T1000 (cell line): ENCODE results near the gene SCAF4.
"Not testable (repeated sequence)": the region's sequence is repeated elsewhere in the genome, so short reads cannot be mapped to it uniquely, and the experiment has no call there.

Experiments used
- DNase-seq: peaks from one replicate; lab custom pipeline; 2025; ENCODE audit warnings: mixed read lengths; lab: John Stamatoyannopoulos, UW

SCAF4 gene, protein sequence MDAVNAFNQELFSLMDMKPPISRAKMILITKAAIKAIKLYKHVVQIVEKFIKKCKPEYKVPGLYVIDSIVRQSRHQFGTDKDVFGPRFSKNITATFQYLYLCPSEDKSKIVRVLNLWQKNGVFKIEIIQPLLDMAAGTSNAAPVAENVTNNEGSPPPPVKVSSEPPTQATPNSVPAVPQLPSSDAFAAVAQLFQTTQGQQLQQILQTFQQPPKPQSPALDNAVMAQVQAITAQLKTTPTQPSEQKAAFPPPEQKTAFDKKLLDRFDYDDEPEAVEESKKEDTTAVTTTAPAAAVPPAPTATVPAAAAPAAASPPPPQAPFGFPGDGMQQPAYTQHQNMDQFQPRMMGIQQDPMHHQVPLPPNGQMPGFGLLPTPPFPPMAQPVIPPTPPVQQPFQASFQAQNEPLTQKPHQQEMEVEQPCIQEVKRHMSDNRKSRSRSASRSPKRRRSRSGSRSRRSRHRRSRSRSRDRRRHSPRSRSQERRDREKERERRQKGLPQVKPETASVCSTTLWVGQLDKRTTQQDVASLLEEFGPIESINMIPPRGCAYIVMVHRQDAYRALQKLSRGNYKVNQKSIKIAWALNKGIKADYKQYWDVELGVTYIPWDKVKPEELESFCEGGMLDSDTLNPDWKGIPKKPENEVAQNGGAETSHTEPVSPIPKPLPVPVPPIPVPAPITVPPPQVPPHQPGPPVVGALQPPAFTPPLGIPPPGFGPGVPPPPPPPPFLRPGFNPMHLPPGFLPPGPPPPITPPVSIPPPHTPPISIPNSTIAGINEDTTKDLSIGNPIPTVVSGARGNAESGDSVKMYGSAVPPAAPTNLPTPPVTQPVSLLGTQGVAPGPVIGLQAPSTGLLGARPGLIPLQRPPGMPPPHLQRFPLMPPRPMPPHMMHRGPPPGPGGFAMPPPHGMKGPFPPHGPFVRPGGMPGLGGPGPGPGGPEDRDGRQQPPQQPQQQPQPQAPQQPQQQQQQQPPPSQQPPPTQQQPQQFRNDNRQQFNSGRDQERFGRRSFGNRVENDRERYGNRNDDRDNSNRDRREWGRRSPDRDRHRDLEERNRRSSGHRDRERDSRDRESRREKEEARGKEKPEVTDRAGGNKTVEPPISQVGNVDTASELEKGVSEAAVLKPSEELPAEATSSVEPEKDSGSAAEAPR

GRCh38 chr21:31731857-31732596 is at the start of gene SCAF4:
TSS of gene SCAF4 (minus strand) at chr21:31732118. CDS start at chr21:31731692, 426 bp downstream.
- peak; percentile 92 for DNase-seq

DNA sequence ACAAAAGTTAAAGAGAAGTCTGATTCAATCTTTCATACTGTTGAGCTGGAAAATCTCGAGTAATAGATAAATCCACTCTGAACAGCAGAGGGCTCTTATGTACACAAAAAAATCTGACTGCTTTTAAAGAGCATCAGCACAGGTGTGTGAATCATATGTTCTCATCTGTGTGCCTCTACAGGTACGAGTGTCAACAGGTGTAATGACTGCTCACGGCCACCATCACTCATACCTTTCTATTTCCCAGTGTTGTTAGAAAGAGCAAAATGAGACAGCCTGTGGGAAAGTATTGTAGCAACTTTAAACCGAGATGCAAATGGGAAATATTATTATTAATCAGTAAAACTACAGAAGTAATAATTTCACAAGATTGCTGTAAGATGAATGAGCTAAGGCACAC is 49.0 kb upstream of the SCAF4 start:
- DNase-seq, result no peak

- no peak for DNase-seq
Measured at GRCh38 chr21:31778546-31778945, 46.6 kb upstream of the SCAF4 start.

- DNase-seq, result no peak
Measured at GRCh38 chr21:31777857-31778256, 45.9 kb upstream of the SCAF4 start.

GRCh38 chr21:31774031-31774430 is 42.1 kb upstream of the SCAF4 start:
- no peak for DNase-seq

DNA sequence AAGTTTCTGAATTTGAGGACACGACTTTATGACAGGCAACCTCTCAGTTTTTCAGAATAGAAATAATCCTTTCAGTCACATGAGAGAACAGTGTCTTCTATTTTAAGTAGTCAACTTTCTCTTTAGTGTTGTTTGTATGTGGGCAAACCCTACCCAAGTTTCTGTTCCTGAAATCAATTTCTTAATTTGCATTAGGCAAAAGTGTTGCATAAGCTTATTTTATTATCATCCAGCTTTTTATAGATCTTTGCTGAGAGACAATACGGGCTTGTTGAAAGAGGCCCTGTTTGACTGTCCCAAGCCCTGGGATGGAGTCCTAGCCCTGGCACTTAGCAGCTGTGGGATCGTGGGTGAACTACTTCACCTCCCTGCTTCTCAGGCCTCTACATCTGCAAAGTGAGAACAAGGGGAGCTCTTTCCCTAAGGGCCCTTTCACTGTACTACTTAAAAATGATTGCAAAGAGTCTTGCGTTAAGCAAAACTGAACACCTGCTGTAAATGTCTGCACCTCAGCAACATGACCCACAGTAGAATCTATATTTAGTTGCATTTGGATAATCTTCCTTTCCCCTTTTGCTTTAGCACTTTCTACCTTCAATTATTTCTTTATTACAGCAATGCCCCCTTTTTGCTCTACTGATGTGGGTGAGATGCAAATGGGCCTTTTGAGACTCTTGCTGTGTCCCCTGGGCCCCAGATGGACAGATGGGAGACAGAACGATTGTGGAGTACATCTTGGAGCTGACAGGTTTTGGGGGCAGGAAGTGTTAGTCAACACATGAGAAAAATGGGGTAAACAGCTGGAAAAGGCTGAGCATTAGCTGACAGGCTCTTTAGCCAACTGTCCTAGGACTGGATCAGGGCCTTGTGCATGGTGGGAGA is 41.0 kb upstream of the SCAF4 start:
- DNase-seq, result no peak

- DNase-seq, result no peak
Measured at GRCh38 chr21:31771685-31772084, 39.8 kb upstream of the SCAF4 start.

- no peak for DNase-seq
Measured at GRCh38 chr21:31768710-31769109, 36.8 kb upstream of the SCAF4 start.

DNA sequence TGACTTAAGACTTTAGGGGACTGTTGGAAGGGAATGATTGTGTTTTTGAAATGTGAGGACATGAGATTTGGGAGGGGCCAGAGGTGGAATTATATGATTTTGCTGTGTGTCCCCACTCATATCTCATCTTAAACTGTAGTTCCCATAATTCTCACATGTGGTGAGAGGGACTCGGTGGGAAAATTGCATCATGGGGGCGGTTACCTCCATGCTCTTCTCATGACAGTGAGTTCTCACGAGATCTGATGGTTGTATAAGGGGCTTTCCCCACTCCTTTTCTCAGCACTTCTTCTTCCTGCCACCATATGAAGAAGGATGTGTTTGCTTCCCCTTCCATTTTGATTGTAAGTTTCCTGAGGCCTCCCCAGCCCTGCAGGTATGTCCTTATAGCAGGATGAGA is 35.0 kb upstream of the SCAF4 start:
- no peak for DNase-seq

DNA sequence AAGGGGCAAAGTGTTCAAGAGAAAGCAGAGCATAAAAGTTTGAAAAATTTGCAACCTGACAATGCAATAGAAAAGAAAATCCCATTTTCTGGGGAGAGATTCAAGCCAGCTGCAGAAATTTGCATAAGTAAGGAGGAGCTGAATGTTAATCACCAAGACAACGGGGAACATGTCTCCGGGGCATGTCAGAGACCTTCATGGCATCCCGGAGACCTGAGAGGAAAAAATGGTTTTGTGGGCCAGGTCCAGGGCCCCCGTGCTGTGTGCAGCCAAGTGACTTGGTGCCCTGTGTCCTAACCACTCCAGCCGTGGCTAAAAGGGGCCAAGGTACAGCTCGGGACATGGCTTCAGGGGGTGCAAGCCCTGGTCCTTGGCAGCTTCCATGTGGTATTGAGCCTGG is 33.9 kb upstream of the SCAF4 start:
- DNase-seq, result not testable (repeated sequence)

- no peak for DNase-seq
Measured at GRCh38 chr21:31760931-31761330, 29.0 kb upstream of the SCAF4 start.

DNA sequence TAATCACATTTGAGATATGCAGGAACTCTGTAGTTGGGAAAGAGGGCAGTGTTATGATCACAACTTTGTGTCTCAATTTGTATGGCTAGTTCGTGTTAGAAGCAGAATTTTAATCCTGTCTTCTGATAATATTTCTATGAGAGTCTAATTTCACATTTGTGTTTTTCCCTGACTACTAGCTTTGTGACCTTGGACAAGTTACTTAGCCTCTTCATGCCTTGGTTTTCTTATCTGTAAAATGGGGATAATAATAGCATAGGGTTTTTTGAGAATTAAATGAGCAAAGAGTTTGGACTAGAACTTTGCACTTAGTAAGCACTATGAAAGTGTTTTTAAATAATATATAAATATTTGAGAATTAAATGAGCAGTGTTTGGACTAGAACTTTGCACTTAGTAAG is 24.9 kb upstream of the SCAF4 start:
- DNase-seq, result no peak

DNA sequence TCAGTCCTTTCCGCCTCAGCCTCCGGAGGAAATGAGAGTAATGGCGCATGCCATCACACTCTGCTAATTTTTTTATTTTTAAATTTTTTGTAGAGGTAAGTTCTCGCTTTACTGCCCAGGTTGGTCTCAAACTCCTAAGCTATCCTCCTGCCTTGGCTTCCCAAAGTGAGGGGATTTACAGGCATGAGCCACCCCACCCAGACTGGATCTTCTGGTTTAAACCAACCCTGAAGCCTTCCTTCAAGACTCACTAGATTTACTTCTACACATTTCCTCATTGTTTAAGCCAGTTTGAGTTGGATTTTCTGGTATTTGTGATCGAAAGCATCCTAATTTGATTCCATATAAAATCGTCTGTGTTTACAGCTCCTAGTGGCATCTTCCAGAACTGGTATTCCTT is 23.1 kb upstream of the SCAF4 start:
- DNase-seq, result no peak

GRCh38 chr21:31754708-31754960 is 22.7 kb upstream of the SCAF4 start:
- no peak for DNase-seq

GRCh38 chr21:31753949-31754707 is 22.2 kb upstream of the SCAF4 start:
- no peak for DNase-seq

DNA sequence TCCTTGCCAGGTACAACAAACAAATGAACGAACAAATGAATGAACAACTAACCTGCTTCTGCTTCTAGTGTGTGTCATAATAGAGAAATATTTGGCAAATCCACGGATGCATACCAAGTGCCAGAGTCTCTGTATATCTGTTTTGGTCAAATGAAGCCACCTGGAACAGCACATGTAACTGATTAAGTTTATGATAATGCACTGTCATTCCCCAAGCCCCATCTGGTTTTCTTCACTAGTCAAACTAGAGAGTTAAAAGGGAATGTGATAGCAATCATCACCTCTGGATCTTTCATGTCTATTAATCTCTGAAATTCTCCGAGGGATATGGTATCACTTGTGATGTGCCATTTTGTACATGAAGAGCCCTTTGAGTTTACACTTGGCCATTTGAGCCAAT is 21.0 kb upstream of the SCAF4 start:
- DNase-seq, result no peak

- no peak for DNase-seq
Measured at GRCh38 chr21:31752352-31752751, 20.4 kb upstream of the SCAF4 start.

DNA sequence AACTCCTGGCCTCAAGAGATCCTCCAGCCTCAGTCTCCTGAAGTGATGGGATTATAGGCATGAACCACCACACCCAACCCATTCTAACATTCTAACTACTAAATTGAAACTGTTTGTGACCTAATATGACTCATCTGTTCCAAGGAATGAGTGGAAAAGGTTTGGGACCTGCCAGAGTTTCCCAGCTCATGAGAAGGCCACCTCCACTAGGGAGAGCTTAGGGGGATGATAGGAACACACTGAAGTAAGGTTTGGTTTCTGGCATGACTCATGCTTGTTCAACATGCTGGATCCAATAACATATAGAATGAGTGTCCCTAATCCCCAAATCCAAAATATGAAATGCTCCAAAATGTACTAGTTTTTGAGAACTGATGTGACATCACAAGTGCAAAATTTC is 18.9 kb upstream of the SCAF4 start:
- peak; percentile 24 for DNase-seq

- no peak for DNase-seq
Measured at GRCh38 chr21:31744182-31744800, 12.4 kb upstream of the SCAF4 start.

DNA sequence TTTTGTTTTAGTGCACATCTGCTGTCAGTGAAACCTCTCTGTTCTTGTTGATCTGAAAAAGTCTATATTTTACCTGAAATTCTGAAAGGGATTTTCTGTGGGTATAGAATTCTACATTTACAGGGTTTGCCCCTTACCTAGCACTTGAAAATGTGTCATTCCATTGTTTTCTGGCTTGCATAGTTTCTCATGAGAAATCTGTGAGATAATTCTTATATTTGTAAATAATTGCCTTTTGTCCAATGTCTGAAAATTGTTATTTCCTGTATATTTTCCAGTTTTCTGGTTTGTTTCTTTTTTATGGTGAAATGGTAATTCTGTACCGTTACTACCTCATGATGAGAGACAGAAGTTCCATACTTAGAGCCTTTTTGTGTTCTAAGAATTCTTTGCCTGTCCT is 11.8 kb upstream of the SCAF4 start:
- DNase-seq, result no peak
